Hypothalamus (tissue), 51 donors: ENCODE measurements around the gene ZBTB8A.
"Not testable (repeated sequence)": the region's sequence is repeated elsewhere in the genome, so short reads cannot be mapped to it uniquely, and the experiment has no call there.

ENCODE experiments used
- DNase-seq, 51 donors: peaks; one replicate each; lab custom pipeline; 2025; lab: John Stamatoyannopoulos, UW

ZBTB8A gene

DNA sequence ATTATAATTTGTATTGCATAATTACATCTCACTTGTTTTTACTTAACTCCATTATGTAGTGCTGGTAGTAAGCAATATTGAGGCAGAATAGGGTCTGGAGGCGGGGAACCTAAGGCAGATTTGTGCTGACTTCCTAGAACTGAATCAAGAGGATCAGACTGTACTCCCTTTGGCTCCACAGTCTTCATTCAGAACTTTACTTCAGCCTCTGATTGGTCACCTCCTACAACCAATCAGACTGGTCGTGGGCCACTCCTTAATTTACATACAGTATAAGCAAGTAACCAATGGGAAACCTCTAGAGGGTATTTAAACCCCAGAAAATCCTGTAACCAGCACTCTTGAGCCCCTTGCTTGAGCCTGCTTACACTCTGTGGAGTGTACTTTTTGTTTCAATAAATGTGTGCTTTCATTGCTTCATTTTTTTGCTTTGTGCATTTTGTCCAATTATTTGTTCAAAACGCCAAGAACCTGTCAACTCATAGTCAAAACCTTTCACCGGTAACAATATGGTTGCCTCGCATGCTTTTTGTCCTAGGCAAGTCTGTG lies 79.5 kb downstream of the ZBTB8A start:
- no peak for DNase-seq

DNA sequence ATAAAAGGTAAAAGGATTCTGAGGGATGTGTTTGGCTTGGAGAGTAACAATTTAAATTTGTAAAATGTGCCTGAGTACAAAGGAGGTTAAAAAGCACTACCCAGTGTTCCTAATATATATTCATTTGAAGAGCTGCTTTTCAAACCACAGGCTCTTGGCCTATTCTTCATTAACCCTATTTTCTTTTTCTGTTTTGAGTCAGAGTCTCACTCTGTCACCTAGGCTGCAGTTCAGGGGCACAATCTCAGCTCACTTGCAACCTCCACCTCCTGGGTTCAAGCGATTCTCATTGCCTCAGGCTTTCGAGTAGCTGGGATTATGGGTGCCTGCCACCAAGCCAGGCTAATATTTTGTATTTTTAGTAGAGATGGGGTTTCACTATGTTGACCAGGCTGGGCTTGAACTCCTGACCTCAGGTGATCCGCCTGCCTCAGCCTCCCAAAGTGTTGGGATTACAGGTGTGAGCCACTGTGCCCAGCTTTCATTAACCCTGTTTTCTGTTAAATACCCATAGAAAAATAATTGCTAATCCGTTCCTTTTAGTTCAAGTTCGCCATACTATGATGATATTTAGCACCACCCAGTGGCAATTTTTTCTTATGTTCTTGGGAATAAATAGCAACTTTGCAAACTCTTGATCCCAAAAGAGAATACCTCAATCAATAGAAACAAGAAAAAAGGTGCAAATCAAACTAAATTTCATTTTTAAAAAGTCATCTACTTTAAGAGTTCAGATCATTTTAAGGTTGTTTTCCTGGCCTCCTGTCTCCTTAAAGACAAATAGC lies 80.7 kb downstream of the ZBTB8A start:
- no peak for DNase-seq

DNA sequence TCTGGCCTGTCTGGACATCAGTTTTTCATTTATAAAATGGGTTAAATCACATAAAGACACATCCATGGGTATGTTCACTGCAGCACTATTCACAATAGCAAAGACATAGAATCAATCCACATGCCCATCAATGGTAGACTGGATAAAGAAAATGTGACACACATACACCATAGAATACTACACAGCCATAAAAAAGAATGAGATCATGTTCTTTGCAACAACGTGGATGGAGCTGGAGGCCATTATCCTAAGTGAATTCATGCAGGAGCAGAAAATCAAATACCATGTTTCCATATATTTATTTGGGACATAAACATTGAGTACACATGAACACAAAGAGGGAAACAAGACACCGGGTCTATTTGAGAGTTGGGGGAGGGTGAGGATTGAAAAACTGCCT lies 83.0 kb downstream of the ZBTB8A start:
- DNase-seq, result no peak

DNA sequence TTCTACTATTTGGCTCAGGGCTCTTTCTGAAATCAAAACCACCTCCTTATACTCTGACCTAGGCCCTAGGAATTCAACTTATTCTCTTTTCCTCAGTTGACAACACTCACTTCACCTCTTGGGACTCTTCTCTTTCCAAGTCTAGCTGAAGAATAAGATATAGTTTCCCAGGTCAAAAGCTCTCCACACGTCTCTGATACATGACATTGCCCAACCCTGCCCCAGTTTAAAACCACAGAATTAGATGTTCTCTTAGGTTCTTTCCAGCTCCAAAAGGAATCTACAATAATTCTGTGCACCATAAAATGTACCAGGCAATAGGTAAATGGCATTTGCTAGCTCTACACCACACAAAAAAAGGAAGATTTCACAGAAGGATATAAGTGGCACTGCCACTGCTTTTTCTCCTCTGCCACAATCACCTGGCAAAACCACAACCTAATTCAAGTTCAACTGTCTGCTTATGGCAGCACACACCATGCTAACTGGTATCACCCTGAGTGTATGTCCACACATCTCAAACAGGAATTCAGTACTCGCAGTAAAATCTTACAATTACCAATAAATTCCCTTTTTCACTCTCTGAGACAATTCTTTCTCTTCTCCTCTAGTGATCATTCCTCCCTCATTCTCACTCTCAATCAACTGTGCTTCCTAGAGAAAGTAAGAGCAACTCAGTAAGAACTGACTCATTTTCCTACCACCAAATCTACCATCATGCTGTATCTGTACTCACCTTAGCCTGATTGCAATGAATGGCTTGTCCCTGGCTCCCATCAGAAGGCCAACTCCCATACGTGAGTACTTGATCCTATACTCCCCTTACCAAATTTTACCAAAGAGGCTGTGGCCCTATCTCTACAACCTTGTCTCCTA lies 83.8 kb downstream of the ZBTB8A start:
- DNase-seq, result no peak

DNA sequence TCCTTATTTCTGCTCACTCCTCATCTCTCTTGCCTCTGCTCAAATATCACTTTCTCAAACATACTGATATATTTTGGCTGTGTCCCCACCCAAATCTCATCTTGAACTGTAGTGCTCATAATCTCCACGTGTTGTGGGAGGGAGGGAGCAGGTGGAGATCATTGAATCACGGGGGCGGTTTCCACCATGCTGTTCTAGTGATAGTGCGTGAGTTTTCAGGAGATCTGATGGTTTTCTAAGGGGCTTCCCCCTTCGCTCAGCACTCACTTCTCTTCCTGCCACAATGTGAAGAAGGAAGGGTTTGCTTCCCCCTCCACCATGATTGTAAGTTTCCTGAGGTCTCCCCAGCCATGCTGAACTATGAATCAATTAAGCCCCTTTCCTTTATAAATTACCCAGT lies 84.5 kb downstream of the ZBTB8A start:
- no peak for DNase-seq

DNA sequence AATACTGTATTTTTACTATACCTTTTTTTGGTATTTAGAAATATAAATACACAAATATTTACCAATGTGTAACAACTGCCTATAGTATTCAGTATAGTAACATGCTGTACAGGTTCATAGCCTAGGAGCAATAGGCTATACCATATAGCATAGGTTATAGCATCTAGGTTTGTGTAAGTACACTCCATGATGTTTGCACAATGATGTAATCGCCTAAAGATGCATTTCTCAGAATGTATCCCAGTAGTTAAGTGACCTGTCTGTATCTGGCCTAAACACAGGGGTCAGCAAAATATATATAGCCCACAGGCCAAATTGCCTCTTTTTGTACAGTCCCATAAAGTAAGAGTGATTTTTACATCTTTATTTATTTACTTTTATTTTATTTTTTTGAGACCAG lies 86.9 kb downstream of the ZBTB8A start:
- DNase-seq, result no peak

DNA sequence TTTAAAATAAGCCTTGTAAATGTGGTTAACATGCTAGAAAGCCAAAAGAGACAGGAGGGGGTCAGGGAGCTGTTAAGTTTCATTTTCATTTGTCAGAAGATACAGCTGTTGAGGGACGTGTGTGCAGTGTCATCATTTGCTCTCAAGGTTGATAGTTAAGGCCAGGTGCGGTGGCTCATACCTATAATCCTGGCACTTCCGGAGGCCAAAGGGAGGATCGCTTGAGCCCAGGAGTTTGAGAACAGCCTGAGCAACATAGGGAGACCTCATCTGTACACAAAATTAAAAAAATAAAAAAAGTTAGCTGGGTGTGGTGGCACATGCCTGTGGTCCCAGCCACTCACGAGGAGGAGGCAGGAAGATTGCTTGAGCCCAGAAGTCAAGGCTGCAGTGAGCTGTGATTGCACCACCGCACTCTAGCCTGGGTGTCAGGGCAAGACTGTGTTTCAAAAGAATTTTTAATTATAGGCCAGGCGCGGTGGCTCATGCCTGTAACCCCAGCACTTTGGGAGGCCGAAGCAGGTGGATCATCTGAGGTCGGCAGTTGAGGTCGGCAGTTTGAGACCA lies 88.5 kb downstream of the ZBTB8A start:
- DNase-seq, result no peak

DNA sequence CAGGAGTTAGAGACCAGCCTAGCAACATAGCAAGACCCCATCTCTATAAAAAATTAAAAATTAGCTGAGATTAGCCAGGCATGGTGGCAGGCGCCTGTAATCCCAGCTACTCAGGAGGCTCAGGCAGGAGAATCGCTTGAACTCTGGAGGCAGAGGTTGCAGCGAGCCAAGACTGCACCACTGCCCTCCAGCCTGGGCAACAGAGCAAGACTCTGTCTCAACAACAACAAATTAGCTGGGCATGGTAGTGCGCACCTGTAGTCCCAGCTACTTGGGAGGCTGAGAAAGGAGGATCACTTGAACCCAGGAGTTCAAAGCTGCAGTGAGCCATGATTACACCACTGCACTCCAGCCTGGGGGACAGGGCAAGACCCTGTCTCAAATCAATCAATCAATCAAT lies 90.9 kb downstream of the ZBTB8A start:
- DNase-seq, result not testable (repeated sequence)

DNA sequence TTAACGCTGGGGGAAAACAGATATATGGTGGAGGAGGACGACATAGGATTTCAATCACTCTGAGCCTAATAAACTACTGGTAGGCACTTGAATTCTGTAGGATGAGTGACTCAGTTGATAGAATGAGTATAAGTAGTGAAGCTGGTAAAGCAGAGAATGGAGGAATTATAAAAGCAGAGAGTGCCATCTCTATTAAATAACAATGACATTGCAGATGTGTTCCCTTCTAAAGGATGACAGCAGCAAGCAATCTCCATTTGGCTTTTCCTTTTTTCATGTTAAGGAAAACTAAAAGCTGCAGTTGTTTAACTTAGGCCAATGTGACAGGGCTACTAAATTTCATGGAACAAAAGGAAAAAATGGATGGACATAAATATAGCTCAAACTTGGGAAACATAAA lies 93.6 kb downstream of the ZBTB8A start:
- DNase-seq, result no peak

DNA sequence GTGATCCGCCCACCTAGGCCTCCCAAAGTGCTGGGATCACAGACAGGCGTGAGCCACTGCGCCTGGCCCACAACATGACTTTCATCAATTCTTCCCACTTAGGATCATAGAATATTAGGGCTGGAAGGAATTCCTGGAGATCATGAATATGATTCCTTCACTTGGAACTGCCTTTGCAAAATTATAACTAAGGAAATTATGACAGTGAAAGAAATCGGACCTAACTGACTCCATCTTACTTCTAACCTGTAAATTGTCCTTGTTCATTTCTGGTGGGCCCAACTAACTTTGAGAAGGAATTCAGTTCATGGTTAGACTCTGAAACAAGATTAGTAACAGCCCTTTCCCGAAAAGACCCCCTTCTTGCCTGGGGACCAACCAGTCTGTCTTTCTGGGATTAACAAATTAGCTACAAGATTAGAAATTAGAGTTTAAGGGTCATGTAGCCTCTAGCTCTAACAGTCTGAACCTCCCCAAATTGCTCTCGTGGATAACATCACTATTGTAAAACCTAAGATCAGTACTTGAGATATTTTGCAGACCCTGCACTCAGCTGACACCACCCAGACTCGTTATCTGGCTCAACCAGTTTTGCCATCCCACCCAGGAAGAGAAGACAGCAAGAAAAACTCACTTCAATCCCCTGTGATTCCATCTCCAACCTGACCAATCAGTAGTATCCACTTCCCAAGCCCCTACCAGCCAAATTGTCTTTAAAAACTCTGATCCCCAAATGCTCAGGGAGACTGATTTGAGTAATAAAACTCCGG lies 96.5 kb downstream of the ZBTB8A start:
- DNase-seq, result no peak

DNA sequence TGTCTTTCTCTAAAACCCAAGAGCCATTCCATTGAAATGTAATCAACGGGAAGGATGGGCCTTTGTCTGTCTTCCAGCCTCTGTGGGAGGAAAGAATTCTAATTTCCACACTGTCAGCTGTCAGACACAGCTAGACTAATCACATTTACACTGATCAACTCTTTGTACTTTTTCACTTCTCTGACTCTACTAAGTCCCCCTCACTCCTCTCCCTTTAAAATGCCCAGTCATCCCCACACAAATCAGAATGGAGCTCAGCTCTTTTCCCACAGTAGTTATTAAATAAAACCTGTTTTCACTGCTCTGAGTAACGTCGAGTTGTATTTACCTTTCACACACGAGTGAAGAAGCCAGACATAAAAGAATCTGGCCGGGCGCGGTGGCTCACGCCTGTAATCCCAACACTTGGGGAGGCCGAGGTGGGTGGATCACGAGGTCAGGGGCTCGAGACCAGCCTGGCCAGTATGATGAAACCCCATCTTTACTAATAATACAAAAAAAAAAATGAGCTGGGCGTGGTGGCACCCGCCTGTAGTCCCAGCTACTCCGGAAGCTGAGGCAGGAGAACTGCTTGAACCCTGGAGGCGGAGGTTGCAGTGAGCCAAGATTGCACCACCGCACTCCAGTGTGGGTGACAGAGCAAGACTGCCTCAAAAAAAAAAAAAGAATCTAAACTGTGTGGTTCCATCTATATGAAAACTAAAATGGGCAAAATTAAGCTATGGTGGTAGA lies 97.9 kb downstream of the ZBTB8A start:
- no peak for DNase-seq

DNA sequence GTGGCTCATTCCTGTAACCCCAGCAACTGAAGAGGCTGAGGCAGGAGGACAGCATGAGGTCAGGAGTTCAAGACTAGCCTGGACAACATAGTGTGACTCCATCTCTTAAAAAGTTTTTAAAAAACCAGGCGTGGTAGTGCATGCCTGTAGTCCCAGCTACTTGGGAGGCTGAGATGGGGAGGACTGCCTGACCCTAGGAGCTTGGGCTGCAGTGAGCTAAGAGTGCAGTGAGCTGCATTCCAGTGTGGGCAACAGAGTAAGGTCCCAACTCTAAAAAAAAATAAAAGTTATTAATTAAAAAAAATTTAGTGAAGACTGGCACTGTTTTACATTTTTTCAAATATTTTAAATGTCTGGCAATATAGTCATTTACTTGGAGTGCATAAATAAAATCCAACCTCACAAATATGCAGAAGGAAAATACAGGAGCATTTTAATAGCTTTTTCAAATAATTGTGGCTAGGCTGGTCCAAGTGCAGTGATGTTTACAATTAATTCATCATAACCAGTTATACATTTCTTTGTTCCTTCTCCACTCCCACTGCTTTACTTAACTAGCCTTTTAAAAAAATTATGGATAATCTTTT lies 100.4 kb downstream of the ZBTB8A start:
- DNase-seq, result no peak

DNA sequence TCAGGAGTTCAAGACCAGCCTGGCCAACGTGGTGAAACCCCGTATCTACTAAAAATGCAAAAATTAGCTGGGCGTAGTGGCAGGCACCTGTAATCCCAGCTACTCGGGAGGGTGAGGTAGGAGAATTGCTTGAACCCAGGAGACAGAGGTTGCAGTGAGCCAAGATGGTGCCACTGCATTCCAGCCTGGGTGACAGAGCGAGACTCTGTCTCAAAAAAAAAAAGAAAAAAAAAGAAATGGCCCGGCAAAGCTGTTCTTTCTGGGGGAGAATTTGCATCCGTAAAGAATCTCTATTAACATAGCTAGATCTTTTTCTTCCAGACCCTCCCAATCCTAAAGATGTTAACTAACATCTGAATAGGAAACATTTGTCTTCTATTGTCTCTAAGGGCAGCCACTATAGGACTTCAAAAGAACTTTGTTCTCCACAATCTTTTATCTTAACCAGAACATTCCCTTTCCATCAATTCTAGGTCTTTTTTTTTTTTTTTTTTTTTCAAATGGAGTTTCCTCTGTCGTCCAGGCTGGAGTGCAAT lies 103.1 kb downstream of the ZBTB8A start:
- not testable (repeated sequence) for DNase-seq

DNA sequence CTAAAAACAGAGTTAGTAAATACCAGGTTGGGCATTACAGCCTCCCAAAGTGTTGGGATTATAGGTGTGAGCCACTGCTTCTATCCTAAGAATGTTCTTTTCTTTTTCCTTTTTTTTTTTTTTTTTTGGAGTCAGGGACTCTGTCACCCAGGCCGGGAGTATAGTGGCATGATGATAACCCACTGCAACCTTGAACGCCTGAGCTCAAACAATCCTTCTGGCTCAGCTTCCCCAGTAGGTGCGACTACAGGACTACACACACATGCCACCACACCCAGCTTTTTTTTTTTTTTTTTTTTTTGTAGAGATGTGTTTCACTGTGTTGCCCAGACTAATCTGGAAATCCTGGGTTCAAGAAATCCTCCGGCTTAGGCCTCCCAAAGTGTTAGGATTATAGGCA lies 105.2 kb downstream of the ZBTB8A start:
- no peak for DNase-seq

DNA sequence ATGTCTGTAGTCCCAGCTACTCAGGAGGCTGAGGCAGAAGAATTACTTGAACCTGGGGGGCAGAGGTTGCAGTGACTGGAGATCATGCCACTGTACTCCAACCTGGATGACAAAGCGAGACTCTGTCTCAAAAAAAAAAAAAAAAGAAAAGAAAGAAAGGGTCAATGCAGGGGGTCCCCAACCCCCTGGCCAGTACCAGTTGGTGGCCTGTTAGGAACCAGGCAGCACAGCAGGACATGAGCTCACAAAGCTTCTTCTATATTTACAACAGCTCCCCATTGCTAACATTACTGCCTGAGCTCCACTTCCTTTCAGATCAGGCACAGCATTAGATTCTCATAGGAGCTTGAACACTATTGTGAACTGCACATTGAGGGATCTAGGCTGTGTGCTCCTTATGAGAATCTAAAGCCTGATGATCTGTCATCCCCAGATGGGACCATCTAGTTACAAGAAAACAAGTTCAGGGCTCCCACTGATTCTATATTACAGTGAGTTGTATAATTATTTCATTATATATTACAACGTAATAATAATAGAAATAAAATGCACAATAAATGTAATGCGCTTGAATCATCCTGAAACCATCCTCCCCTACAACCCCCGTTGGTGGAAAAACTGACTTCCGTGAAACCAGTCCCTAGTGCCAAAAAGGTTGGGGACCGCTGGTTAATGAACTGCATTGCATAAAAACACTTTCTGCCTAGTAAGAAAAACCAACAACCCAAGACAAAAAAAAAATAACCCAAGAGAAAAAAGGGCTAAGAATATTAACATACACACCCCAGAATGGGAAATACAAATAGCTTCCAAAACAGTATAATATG lies 108.3 kb downstream of the ZBTB8A start:
- DNase-seq, result no peak

DNA sequence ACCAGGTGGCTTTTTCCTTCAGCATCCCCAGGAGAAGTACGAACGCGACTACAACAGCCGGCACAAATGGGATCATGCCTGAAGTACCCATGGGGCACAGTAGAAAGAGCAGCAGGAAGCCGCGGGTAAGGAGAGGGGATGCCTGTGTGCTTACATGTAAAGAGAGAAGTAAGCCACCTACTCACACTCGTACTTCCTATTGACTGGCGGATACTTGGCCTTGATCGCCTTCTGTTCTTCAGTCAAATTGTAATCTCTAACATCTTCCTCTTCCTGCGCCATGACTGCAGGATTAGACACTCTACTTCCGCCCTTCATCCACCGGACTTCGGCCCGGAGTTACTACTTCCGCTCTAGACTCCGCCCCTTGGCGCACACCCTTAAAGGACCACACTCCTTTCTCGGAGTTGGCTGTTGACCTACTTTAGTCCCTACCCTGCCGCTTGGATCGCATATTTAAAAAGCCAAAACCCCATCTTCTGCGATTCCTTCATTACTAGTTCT lies 111.1 kb downstream of the ZBTB8A start, which contains the start of gene ZBTB8OS:
Gene ZBTB8OS, minus strand, starts transcription at position 303 of the 504 bp plus-strand sequence. Its CDS starts 21 bp downstream, at position 282.
- DNase-seq, result peak; percentile 15 to 94 (median 78)

DNA sequence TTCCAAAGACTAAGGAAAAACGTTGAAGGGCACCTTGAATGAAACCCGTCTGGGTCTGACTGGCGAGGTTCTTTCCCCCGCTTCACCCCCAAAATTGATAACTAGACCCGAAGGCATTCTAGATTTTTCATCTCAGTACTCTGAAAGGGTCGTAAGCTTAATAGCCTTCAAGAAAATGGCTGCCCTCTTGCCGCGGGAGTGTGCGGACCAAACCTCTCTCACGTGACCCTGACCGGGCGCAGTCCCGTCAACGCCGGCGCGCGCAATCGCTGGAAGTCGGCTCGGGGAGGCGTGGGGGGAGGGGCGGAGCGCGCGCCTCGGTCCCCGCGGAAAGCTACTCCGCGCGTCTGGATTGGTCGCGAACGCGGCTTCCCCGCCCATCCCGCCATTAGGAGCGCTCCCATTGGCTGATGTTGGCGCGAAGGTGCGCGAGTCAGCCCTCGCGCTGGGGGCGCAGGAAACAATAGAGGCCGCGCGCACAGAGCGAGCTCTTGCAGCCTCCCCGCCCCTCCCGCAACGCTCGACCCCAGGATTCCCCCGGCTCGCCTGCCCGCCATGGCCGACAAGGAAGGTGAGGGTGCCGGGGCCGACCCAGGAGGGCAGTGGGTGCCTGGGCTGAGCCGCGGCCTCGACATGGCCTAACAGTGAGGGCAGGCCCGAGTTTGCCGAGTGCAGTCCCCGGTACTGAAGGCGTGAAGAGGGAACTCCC lies 111.7 kb downstream of the ZBTB8A start, which contains the start of gene RBBP4:
Gene RBBP4, plus strand, starts transcription at position 457 of the 709 bp plus-strand sequence. Its CDS starts 99 bp downstream, at position 556.
- DNase-seq, result peak; percentile 83 to 99 (median 95)
